GM21576 (cell line): ENCODE measurements around the gene TULP4.
"Not testable (repeated sequence)": the region's sequence is repeated elsewhere in the genome, so short reads cannot be mapped to it uniquely, and the experiment has no call there.

Experiments
- ATAC-seq: cut with Tn5 transposase; IDR thresholded peaks from one replicate; pipeline ENCODE4 v1.9.1; 2021; ENCODE audit warnings: mild to moderate bottlenecking, moderate library complexity; ENCODE audit not compliant: unreplicated experiment

The TULP4 gene

GRCh38 chr6:158323561-158323958, 11.3 kb downstream of the TULP4 start:
- ATAC-seq: no peak

- ATAC-seq: no peak
Measured at GRCh38 chr6:158324136-158324535, 11.9 kb downstream of the TULP4 start.

GRCh38 chr6:158327211-158327610, 14.9 kb downstream of the TULP4 start:
- ATAC-seq: no peak

DNA sequence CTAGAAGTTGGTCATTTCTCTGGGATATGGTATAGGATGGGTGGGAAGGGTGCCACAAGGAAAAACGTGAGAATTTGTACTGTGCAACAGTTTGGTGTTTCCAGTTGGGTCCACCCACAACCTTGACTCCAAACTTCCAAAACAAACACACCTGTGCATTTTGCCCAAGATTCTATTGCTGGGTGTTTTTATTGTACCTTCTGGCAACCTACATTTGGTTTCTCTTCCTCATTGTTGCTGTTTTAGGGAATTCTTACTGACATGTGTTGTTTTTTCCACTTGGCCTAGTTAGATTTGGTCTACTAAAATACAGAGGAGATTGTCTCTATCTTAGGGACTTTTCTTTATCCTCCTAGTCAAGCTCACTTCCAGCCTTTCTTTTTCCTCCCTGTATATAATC, 16.7 kb downstream of the TULP4 start:
- no peak for ATAC-seq

DNA sequence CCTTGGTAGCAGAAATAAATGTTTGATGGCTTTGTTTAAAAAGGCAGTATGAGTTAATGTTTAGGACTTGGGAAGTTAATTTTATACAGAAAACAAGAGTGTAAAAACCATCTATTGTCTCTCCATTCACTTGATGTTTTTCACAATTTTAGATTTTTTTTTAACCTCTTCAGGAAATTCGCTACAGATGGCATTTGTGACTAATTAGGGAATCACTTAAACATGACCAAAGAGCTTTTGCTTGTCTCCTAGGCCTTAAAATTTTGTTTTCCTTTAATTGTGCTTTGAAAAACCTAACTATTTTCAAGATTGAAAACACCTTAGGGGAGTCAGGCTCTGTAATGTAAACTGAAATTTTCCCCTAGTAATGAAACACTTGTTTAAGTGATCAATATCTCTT, 17.3 kb downstream of the TULP4 start:
- ATAC-seq: no peak

- no peak for ATAC-seq
Measured at GRCh38 chr6:158330016-158330415, 17.8 kb downstream of the TULP4 start.

DNA sequence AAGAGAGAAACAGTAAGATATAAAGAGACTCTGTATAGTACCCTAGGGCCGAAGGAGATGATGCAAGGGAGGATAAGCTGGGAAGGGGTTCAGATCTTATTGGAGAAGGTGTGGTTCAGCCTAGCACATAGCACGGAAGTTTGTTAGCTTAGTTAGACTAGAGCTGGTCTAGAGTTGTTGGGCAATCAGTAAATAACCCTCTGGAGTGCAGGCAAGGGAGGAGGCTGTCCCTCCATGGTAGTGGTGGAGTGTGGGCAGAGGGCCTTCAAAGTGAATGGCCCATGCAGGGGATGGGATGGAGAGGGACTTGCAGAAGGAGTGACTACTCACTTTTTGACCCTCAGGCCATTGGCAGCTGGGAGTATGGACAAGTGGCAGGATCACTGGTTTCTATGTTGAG, 20.0 kb downstream of the TULP4 start:
- ATAC-seq: no peak

DNA sequence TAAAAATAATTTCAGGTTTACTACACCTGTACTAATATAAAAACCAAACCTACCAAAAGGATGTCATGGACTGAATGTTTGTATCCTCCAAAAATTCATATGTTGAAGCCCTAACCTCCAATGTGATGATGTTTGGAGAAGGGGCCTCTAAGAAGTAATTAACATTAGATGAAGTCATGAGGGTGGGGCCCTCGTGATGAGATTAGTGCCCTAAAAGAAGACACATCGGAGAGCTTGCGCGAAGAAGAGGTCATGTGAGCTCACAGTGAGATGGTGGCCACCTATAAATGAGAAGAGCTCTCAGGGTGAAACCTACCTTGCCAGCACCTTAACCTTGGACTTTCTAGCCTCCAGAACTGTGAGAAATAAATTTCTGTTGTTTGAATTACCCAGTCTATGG, 20.8 kb downstream of the TULP4 start:
- ATAC-seq: no peak

GRCh38 chr6:158334534-158334933, 22.3 kb downstream of the TULP4 start:
- no peak for ATAC-seq

GRCh38 chr6:158337332-158337731, 25.1 kb downstream of the TULP4 start:
- no peak for ATAC-seq

GRCh38 chr6:158338311-158339112, 26.2 kb downstream of the TULP4 start:
- no peak for ATAC-seq

- ATAC-seq: not testable (repeated sequence)
Measured at GRCh38 chr6:158339197-158339596, 26.9 kb downstream of the TULP4 start.

DNA sequence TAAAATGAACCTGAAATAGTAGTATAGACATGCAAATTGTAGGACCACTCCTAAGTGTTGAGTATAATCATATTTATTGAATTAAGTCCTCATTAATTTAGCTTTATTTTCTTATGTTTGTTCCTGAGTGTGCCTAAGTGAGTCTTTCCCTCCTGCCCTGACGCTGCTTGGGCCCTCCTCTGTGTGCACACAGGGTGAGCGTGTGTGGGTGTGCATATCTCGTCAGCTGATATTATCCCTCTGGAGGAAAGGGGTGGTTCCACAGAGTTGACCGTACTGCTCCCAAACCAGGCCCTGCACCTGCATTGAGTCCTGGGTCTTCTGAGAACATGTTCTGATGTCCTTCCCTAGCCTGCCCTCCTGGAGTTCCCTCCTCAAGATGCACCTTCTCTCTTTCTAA, 28.0 kb downstream of the TULP4 start:
- no peak for ATAC-seq

DNA sequence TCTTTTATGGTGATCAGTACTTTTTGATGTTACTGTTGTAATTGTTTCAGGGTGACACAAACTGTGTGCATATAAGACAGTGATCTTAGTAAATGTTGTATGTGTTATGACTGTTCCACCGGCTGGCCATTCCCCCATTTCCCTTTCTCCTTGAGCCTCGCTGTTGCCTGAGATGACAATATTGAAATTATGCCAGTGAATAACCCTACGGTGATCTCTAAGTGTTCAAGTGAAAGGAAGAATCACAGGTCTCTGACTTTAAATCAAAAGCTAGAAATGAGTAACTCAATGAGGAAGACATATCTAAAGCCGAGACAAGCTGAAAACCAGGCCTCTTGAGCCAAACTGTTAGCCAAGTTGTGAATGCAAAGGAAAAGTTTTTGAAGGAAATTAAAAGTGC, 32.3 kb downstream of the TULP4 start:
- no peak for ATAC-seq

DNA sequence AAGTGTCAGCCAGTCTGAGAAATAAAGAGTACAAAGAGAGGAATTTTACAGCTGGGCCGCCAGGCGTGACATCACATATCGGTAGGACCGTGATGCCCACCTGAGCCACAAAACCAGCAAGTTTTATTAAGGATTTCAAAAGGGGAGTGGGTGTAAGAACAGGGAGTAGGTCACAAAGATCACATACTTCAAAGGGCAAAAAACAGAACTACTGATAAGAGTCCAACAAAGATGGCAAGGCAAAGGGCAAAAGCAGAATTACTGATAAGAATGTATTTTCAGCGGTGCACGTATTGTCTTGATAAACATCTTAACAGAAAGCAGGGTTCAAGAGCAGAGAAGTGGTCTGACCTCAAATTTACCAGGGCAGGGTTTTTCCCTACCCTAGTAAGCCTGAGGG, 33.2 kb downstream of the TULP4 start:
- not testable (repeated sequence) for ATAC-seq

- ATAC-seq: no peak
Measured at GRCh38 chr6:158347335-158347734, 35.1 kb downstream of the TULP4 start.

GRCh38 chr6:158348737-158349504, 36.7 kb downstream of the TULP4 start:
- ATAC-seq: not testable (repeated sequence)

GRCh38 chr6:158349505-158350275, 37.4 kb downstream of the TULP4 start:
- not testable (repeated sequence) for ATAC-seq

- not testable (repeated sequence) for ATAC-seq
Measured at GRCh38 chr6:158350731-158351130, 38.5 kb downstream of the TULP4 start.

DNA sequence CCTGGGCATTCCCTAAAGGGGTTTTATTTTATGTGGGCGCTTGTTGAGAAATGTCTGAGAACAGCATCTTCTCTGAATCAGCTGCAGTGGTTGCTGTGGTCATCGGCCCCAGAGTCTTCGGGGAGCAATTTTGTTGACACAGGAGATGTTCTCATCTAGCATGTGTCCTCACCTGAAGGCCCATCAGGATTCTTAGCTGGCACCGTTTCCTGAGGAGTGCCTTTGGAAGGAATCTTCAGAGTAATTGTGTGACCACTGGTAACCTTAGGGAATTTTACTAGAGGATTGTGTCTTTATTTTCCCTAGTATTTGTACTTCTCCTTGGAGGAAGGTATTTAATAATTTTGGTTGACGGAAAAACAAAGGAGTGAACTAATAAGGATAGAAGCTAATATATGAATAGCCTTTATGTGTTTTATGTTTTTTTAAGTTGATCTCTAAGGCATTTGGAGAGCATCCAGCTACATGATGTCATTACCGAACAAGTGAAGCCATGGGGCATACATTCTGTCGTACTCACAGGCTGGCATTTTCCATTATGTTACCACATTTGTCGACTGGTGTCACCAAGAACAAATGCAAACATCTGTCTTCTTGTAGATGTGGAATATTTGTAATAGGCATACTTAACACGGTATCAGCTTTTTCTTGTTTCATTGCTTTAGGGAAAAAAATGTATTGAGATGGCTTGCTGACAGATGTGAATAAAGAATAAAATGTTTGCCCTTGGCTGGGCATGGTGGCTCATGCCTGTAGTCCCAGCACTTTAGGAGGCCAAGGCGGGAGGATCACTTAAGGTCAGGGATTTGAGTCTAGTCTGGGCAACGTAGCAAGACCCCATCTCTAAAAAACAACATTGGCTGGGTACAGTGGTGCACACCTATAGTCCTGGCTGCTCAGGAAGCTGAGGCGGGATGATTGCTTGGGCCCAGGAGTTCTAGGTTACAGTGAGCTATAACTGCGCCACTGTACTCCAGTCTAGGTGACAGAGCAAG, 41.9 kb downstream of the TULP4 start:
- ATAC-seq: no peak
